Liver (tissue), 9 donors: Measurements from ENCODE around the gene ARL3. TPM values are rescaled to one million over a fixed set of nuclear protein-coding genes. Genes with fewer than 3 reads are reported as not detected.
A peak's percentile ranks its signal among the peaks of the same experiment; 100 is the strongest.

Experiments
- DNase-seq: peaks from one replicate; pipeline ENCODE4 v3.0.0-alpha.2; 2017; ENCODE audit warnings: low spot score
- H3K27ac ChIP-seq, 2 donors: one replicate each; pipeline ENCODE4 v1.7.0; 2013; ENCODE audit warnings: inconsistent platforms in 2 of 2, low read length in 2 of 2, control low read depth in 1 of 2, low read depth in 1 of 2, mild to moderate bottlenecking in 1 of 2
- H3K27me3 ChIP-seq, 4 donors: one replicate each; pipeline versions ENCODE4 v1.6.1 to v1.7.0; 2013; ENCODE audit warnings: low read length in 3 of 4, inconsistent platforms in 1 of 4, mild to moderate bottlenecking in 1 of 4, moderate library complexity in 1 of 4; ENCODE audit not compliant: control insufficient read depth in 4 of 4, insufficient read depth in 4 of 4
- H3K36me3 ChIP-seq, 4 donors: one replicate each; pipeline versions ENCODE4 v1.6.1 to v1.7.0; 2013; ENCODE audit warnings: low read length in 3 of 4, mild to moderate bottlenecking in 3 of 4, low read depth in 1 of 4, moderate library complexity in 1 of 4; ENCODE audit not compliant: control insufficient read depth in 4 of 4, insufficient read depth in 3 of 4
- H3K4me1 ChIP-seq, 4 donors: one replicate each; pipeline versions ENCODE4 v1.6.1 to v1.7.0; 2013; ENCODE audit warnings: low read length in 3 of 4, mild to moderate bottlenecking in 3 of 4, moderate library complexity in 1 of 4; ENCODE audit not compliant: control insufficient read depth in 4 of 4, insufficient read depth in 4 of 4
- H3K4me3 ChIP-seq, 3 donors: one replicate each; pipeline versions ENCODE4 v1.6.1 to v1.7.0; 2013; ENCODE audit warnings: low read length in 3 of 3, control low read depth in 1 of 3, low read depth in 1 of 3, mild to moderate bottlenecking in 1 of 3
- H3K9ac ChIP-seq, 2 donors: one replicate each; pipeline ENCODE4 v1.7.0; 2013; ENCODE audit warnings: low read length in 2 of 2, mild to moderate bottlenecking in 2 of 2, moderate library complexity in 2 of 2, control low read depth in 1 of 2, low read depth in 1 of 2
- H3K9me3 ChIP-seq, 4 donors: one replicate each; pipeline versions ENCODE4 v1.6.1 to v1.7.0; 2013; ENCODE audit warnings: low read length in 3 of 4; ENCODE audit not compliant: control insufficient read depth in 4 of 4
- EGR1 ChIP-seq, 2 donors: IDR thresholded peaks; 2 replicates each; pipeline ENCODE4 v1.6.1; 2016 to 2018; ENCODE audit warnings: antibody characterized with exemption in 2 of 2, low read depth in 2 of 2
- FOXA2 ChIP-seq: IDR thresholded peaks from 2 replicates; pipeline ENCODE4 v1.6.1; 2016; ENCODE audit warnings: antibody characterized with exemption
- GABPA ChIP-seq, 2 donors: IDR thresholded peaks in 1 of 2; conservative IDR thresholded peaks in 1 of 2; 2 replicates each; pipeline ENCODE4 v1.6.1; 2016; ENCODE audit warnings: antibody characterized with exemption in 2 of 2, mild to moderate bottlenecking in 1 of 2, moderate library complexity in 1 of 2
- HNF4A ChIP-seq, 2 donors: conservative IDR thresholded peaks; 2 replicates each; pipeline ENCODE4 v1.6.1; 2016; ENCODE audit warnings: antibody characterized with exemption in 2 of 2, mild to moderate bottlenecking in 2 of 2
- NR2F2 ChIP-seq: IDR thresholded peaks from 2 replicates; pipeline ENCODE4 v1.6.1; 2016; ENCODE audit warnings: antibody characterized with exemption
- RAD21 ChIP-seq, 2 donors: IDR thresholded peaks; 2 replicates each; pipeline ENCODE4 v1.6.1; 2016; ENCODE audit warnings: antibody characterized with exemption in 2 of 2, mild to moderate bottlenecking in 2 of 2
- RXRA ChIP-seq, 2 donors: IDR thresholded peaks; 2 replicates each; pipeline ENCODE4 v1.6.1; 2017 to 2018; ENCODE audit warnings: antibody characterized with exemption in 2 of 2, mild to moderate bottlenecking in 1 of 2
- SP1 ChIP-seq: IDR thresholded peaks from 2 replicates; pipeline ENCODE4 v1.6.1; 2018; ENCODE audit warnings: antibody characterized with exemption, mild to moderate bottlenecking
- TAF1 ChIP-seq: conservative IDR thresholded peaks from 2 replicates; pipeline ENCODE4 v1.6.1; 2016; ENCODE audit warnings: antibody characterized with exemption, mild to moderate bottlenecking
- YY1 ChIP-seq: IDR thresholded peaks from 2 replicates; pipeline ENCODE4 v1.6.1; 2016; ENCODE audit warnings: antibody characterized with exemption, mild to moderate bottlenecking
- WGBS: extraction: QIAGEN DNeasy Blood & Tissue Kit; methylation state at CpG from one replicate; pipeline ENCODE4 v1.1.7; 2013; 5-methylcytosine and 5-hydroxymethylcytosine counted together
- polyA plus RNA-seq, 2 donors: library from polyadenylated mRNA; stranded (reverse) in 1 of 2; unstranded in 1 of 2; fragments of 200-250 nt in 1 of 2; fragments of >200 nt in 1 of 2; fragmentation: Nextera tagmentation in 1 of 2; extraction: Ambion mirVana in 1 of 2; gene quantifications; one replicate each; pipeline versions ENCODE4 v1.2.1 to v1.2.3, GENCODE V29; 2013 to 2015
- total RNA-seq, 2 donors: library from RNA; depleted of rRNA; stranded (reverse); fragments of >200 nt; gene quantifications; one replicate each; pipeline ENCODE4 v1.2.3, GENCODE V29; 2014
- TF ChIP-seq, protein P1 (sequence below): IDR thresholded peaks from 2 replicates; pipeline ENCODE4 v1.6.1; 2016; ENCODE audit warnings: antibody characterized with exemption
- TF ChIP-seq, protein P2 (sequence below): IDR thresholded peaks from 2 replicates; pipeline ENCODE4 v1.6.1; 2016; ENCODE audit warnings: antibody characterized with exemption
- TF ChIP-seq, protein P3 (sequence below): fragments of 150-350 bp; IDR thresholded peaks from 2 replicates; pipeline ENCODE4 v1.5.1; 2017; ENCODE audit warnings: improper control_type of control experiment, low read depth, low read length; ENCODE audit not compliant: missing input control
- TF ChIP-seq, protein P4 (sequence below): IDR thresholded peaks from 2 replicates; pipeline ENCODE4 v1.6.1; 2016; ENCODE audit warnings: antibody characterized with exemption, mild to moderate bottlenecking
- donor health status: healthy.
- donor health status: healthy.
- donor health status: healthy.
- donor health status: healthy.
- donor health status: healthy.

ARL3 gene
- total and polyA plus RNA-seq, 4 donors = 1.0 to 2.5 (median 2.3) TPM

DNA sequence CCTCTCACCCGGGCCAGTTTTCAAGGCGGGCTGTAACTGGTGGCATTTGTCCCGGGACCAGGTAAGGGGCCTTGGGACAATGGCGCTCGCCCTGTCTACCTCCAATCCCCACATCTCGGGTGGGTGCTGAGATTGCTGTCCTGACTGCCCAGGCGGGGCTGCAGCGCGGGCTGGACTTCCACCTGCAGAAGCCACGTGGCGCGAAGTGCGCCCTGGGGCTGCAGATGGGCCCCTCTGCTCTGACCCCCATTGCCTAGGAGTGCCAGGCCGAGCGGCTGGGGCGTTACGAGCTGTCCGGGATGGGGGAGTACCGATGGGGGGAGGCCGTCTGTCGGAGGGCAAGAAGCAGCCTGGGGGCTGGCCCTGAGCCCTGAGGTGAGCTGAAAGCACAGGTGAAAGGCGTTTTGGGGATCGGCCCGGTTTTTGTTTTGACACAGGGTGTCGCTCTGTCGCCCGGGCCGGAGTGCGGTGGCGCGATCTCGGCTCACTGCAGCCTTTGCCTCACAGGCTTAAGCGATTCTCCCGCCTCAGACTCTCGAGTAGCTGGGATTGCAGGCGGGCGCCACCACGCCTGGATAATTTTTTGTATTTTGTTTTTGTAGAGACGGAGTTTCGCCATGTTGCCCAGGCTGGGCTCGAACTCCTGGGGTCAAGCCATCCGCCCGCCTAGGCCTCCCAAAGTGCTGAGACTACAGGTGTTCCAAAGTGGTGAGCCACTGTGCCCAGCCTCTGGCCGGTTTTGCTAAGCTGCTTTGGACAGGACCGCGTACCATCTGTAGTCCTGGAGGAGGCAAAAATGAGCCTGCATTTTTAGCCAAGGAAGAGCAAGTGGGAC is 641 bp upstream of the ARL3 start, which contains the start of gene SFXN2:
SFXN2 (plus strand) TSS at position 16 of the 835 bp plus-strand sequence. CDS start 12,001 bp downstream, outside the sequence.
- H3K4me3 ChIP-seq = peak within 1 kb of the TSS; percentile 73 to 98 (median 96)
- TF ChIP-seq, protein P1, sequence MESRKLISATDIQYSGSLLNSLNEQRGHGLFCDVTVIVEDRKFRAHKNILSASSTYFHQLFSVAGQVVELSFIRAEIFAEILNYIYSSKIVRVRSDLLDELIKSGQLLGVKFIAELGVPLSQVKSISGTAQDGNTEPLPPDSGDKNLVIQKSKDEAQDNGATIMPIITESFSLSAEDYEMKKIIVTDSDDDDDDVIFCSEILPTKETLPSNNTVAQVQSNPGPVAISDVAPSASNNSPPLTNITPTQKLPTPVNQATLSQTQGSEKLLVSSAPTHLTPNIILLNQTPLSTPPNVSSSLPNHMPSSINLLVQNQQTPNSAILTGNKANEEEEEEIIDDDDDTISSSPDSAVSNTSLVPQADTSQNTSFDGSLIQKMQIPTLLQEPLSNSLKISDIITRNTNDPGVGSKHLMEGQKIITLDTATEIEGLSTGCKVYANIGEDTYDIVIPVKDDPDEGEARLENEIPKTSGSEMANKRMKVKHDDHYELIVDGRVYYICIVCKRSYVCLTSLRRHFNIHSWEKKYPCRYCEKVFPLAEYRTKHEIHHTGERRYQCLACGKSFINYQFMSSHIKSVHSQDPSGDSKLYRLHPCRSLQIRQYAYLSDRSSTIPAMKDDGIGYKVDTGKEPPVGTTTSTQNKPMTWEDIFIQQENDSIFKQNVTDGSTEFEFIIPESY = no peak
- TF ChIP-seq NR2F2 (no peak), EGR1 (IDR thresholded peaks at IDR 0.05; ENCODE audit: low read depth in 2 of 2) (no peak), SP1 (peak; percentile 0), GABPA (IDR thresholded peaks at IDR 0.05 in 1 of 2, conservative IDR thresholded peaks at IDR 0.05 in 1 of 2) (no peak), YY1 (peak; percentile 58), RXRA (IDR thresholded peaks at IDR 0.05) (no peak), FOXA2 (no peak), TAF1 (peak; percentile 75), HNF4A (conservative IDR thresholded peaks at IDR 0.05) (peak; percentile 25 to 49)
- TF ChIP-seq, protein P2, sequence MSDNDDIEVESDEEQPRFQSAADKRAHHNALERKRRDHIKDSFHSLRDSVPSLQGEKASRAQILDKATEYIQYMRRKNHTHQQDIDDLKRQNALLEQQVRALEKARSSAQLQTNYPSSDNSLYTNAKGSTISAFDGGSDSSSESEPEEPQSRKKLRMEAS = no peak
- TF ChIP-seq, protein P3, sequence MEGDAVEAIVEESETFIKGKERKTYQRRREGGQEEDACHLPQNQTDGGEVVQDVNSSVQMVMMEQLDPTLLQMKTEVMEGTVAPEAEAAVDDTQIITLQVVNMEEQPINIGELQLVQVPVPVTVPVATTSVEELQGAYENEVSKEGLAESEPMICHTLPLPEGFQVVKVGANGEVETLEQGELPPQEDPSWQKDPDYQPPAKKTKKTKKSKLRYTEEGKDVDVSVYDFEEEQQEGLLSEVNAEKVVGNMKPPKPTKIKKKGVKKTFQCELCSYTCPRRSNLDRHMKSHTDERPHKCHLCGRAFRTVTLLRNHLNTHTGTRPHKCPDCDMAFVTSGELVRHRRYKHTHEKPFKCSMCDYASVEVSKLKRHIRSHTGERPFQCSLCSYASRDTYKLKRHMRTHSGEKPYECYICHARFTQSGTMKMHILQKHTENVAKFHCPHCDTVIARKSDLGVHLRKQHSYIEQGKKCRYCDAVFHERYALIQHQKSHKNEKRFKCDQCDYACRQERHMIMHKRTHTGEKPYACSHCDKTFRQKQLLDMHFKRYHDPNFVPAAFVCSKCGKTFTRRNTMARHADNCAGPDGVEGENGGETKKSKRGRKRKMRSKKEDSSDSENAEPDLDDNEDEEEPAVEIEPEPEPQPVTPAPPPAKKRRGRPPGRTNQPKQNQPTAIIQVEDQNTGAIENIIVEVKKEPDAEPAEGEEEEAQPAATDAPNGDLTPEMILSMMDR = no peak
- TF ChIP-seq, protein P4, sequence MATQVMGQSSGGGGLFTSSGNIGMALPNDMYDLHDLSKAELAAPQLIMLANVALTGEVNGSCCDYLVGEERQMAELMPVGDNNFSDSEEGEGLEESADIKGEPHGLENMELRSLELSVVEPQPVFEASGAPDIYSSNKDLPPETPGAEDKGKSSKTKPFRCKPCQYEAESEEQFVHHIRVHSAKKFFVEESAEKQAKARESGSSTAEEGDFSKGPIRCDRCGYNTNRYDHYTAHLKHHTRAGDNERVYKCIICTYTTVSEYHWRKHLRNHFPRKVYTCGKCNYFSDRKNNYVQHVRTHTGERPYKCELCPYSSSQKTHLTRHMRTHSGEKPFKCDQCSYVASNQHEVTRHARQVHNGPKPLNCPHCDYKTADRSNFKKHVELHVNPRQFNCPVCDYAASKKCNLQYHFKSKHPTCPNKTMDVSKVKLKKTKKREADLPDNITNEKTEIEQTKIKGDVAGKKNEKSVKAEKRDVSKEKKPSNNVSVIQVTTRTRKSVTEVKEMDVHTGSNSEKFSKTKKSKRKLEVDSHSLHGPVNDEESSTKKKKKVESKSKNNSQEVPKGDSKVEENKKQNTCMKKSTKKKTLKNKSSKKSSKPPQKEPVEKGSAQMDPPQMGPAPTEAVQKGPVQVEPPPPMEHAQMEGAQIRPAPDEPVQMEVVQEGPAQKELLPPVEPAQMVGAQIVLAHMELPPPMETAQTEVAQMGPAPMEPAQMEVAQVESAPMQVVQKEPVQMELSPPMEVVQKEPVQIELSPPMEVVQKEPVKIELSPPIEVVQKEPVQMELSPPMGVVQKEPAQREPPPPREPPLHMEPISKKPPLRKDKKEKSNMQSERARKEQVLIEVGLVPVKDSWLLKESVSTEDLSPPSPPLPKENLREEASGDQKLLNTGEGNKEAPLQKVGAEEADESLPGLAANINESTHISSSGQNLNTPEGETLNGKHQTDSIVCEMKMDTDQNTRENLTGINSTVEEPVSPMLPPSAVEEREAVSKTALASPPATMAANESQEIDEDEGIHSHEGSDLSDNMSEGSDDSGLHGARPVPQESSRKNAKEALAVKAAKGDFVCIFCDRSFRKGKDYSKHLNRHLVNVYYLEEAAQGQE = peak; percentile 71
- no peaks in the 10 kb centered on the region for H3K27me3 ChIP-seq
- WGBS = 2% methylated on average over 46 of the region's 46 CpGs
- no peaks in the 10 kb centered on the region for H3K9me3 ChIP-seq
- peaks cover 0 to 2% (median 0%) of the 10 kb centered on the region in 4 donors for H3K36me3 ChIP-seq
- no peak for DNase-seq
- H3K9ac ChIP-seq = peak within 1 kb of the TSS; percentile 58 to 62
- H3K27ac ChIP-seq = peak within 1 kb of the TSS; percentile 86 to 90
- peaks cover 6 to 38% (median 24%) of the 10 kb centered on the region in 4 donors for H3K4me1 ChIP-seq

DNA sequence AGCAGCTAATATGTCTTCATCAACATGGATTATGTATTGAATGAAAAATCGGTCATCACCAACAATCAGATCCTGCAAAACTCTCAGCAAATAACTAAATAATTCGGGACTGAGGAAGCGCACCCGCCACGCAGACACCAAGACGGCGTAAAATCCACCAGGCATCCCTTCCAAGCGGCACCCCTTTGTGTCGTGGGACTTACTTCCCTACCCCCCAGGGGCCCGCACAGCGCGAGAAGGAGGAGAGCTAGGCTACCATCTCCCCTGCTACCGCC is 721 bp downstream of the ARL3 start:
- H3K4me1 ChIP-seq = peaks cover 5 to 36% (median 24%) of the 10 kb centered on the region in 4 donors

More for the DNA sequence above, 721 bp downstream of the ARL3 start:
- Histone ChIP-seq H3K9ac (peak overlapping the region; percentile 53 to 54), H3K36me3 (no peaks in the 10 kb centered on the region), H3K9me3 (no peaks in the 10 kb centered on the region), H3K27ac (peak overlapping the region; percentile 71 to 80), H3K4me3 (peak overlapping the region; percentile 73 to 98 (median 78)), H3K27me3 (no peaks in the 10 kb centered on the region)
- WGBS = 0% methylated on average over 13 of the region's 13 CpGs
- DNase-seq = no peak
- TF ChIP-seq, protein P3 = peak; percentile 38
- TF ChIP-seq RAD21 (IDR thresholded peaks at IDR 0.05) = no peak
- TF ChIP-seq EGR1 (IDR thresholded peaks at IDR 0.05; ENCODE audit: low read depth in 2 of 2) = no peak
- TF ChIP-seq HNF4A (conservative IDR thresholded peaks at IDR 0.05) = no peak
